Retinal pigment epithelial cell (primary cell): ENCODE data around the gene ZCCHC9.

Experiments used
- DNase-seq: peaks from one replicate; pipeline ENCODE4 v3.0.0-alpha.2; 2010; ENCODE audit warnings: low read depth
- H3K4me3 ChIP-seq: 2 replicates; pipeline ENCODE4 v1.5.1; 2011; ENCODE audit warnings: mild to moderate bottlenecking, low read length, control low read depth, moderate library complexity
- CTCF ChIP-seq: conservative IDR thresholded peaks from 2 replicates; pipeline ENCODE4 v1.5.1; 2011; ENCODE audit warnings: low read depth, low read length, control low read depth, inconsistent platforms

ZCCHC9 gene

DNA sequence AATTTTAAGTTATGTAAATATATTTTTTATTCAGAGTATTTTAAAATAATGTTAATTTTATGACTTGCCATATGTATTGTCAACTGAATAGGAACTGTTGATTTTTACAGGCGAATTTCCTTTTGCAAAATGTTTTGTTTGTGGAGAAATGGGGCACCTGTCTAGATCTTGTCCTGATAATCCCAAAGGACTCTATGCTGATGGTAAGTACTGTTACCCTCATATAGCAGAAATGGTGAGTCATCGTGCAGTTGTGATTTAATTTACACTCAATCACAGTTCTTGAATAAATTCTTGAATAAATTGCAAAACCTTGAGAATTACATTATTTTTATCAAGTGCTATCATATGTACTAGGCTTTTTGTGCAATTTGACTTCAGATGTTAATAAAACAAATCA, 7.4 kb downstream of the ZCCHC9 start:
- TF ChIP-seq CTCF, result no peak
- no peak for DNase-seq
- no peak overlapping the region for H3K4me3 ChIP-seq

DNA sequence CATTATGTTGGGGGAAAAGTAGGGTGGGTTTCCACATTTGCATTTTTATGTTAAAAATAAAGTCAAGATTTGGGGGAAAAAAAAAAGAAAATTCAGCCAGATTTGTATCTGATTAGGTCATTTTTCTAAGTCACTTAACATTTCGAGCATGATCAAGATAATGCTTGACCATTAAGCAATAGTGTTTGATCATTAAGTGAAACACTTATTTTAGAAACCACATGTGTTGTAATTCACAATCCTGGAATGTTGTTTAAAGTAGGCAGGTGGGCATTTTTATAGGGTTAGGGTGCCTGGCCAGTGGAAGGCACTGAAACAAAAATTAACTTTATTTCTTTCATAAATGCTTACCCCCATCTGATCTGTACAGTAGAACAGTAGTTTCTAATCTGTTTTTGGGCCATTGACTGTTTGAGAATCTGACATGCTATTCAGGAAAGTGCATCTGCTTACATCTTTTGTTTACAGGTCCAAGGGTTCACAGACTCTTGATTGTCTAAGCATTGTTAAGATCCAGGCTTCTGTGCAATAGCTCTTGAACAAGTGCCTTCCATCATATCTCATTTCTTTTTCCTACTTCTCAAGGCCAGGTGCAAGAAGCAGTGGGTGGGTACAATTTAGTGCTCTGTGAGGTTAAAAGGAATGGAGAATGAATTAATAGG, 9.1 kb downstream of the ZCCHC9 start:
- no peak overlapping the region for H3K4me3 ChIP-seq
- no peak for TF ChIP-seq CTCF
- no peak for DNase-seq

- TF ChIP-seq CTCF, result no peak
- H3K4me3 ChIP-seq, result no peak overlapping the region
- DNase-seq, result no peak
These were observed 11.9 kb downstream of the ZCCHC9 start for GRCh38 chr5:81313278-81313677.

- DNase-seq, result no peak
- no peak overlapping the region for H3K4me3 ChIP-seq
- no peak for TF ChIP-seq CTCF
These were observed 12.3 kb downstream of the ZCCHC9 start for GRCh38 chr5:81313686-81314085.

GRCh38 chr5:81314581-81314980, 13.2 kb downstream of the ZCCHC9 start:
- no peak for DNase-seq
- no peak overlapping the region for H3K4me3 ChIP-seq
- no peak for TF ChIP-seq CTCF

GRCh38 chr5:81315336-81315735, 13.9 kb downstream of the ZCCHC9 start:
- DNase-seq, result no peak
- TF ChIP-seq CTCF, result no peak
- H3K4me3 ChIP-seq, result no peak overlapping the region

DNA sequence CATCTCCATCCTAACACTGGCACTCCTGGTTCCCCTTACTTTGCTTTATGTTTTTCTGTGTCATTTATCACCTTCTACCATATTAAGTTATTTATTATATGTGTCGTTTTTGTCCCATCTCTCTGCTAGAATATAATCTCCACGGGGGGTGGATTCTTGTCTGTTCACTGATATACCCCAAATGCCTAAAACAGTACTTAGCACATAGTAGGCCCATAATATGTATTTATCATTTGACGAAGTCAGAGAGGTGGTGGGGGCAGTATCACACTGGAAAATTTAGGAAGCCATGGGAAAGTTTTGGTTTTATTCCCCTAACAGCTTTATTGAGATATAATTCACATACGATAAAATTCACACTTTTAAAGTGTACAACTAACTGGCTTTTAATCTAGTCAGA, 14.4 kb downstream of the ZCCHC9 start:
- TF ChIP-seq CTCF, result no peak
- DNase-seq, result no peak

More for the DNA sequence above, 14.4 kb downstream of the ZCCHC9 start:
- no peak overlapping the region for H3K4me3 ChIP-seq
